ENCODE data around the gene NEBL.

NEBL gene

GRCh38 chr10:20863008-20863407, 34.1 kb downstream of the NEBL start:
- DNase-seq = no peak

GRCh38 chr10:20858292-20859124, 38.6 kb downstream of the NEBL start:
- peak; percentile 11 for DNase-seq

GRCh38 chr10:20856484-20856883, 40.6 kb downstream of the NEBL start:
- DNase-seq = no peak

- peak; percentile 15 for DNase-seq
These were observed 41.6 kb downstream of the NEBL start for GRCh38 chr10:20855398-20856038.

GRCh38 chr10:20853276-20853675, 43.8 kb downstream of the NEBL start:
- no peak for DNase-seq

- DNase-seq = no peak
These were observed 44.8 kb downstream of the NEBL start for GRCh38 chr10:20852303-20852702.

- no peak for DNase-seq
These were observed 49.6 kb downstream of the NEBL start for GRCh38 chr10:20847512-20847911.

GRCh38 chr10:20846263-20846662, 50.8 kb downstream of the NEBL start:
- no peak for DNase-seq

GRCh38 chr10:20841419-20841818, 55.7 kb downstream of the NEBL start:
- no peak for DNase-seq

- no peak for DNase-seq
These were observed 57.2 kb downstream of the NEBL start for GRCh38 chr10:20839910-20840309.

- no peak for DNase-seq
These were observed 58.0 kb downstream of the NEBL start for GRCh38 chr10:20839141-20839540.

GRCh38 chr10:20836401-20836800, 60.7 kb downstream of the NEBL start:
- no peak for DNase-seq

GRCh38 chr10:20835335-20835734, 61.8 kb downstream of the NEBL start:
- no peak for DNase-seq

GRCh38 chr10:20834825-20835224, 62.3 kb downstream of the NEBL start:
- DNase-seq = no peak

- no peak for DNase-seq
These were observed 74.3 kb downstream of the NEBL start for GRCh38 chr10:20822825-20823224.

GRCh38 chr10:20817646-20818045, 79.5 kb downstream of the NEBL start:
- no peak for DNase-seq

GRCh38 chr10:20817116-20817515, 80.0 kb downstream of the NEBL start:
- DNase-seq = no peak

- no peak for DNase-seq
These were observed 83.0 kb downstream of the NEBL start for GRCh38 chr10:20814116-20814515.

GRCh38 chr10:20811131-20811530, 86.0 kb downstream of the NEBL start:
- no peak for DNase-seq

- peak; percentile 52 for DNase-seq
These were observed 87.5 kb downstream of the NEBL start for GRCh38 chr10:20809631-20810030.

- no peak for DNase-seq
These were observed 90.6 kb downstream of the NEBL start for GRCh38 chr10:20806487-20806886.

GRCh38 chr10:20797290-20797689, 99.8 kb downstream of the NEBL start:
- DNase-seq = no peak

- DNase-seq = no peak
These were observed 101.7 kb downstream of the NEBL start for GRCh38 chr10:20795391-20795790.

GRCh38 chr10:20785174-20785573, 111.9 kb downstream of the NEBL start:
- DNase-seq = no peak
